Esophagus (tissue), 2 donors: ENCODE measurements around the gene RNF183. TPM values are rescaled to one million over a fixed set of nuclear protein-coding genes. Genes with fewer than 3 reads are reported as not detected.

Source experiments
- H3K27ac ChIP-seq, 2 donors: one replicate each; pipeline ENCODE4 v1.5.1; 2013; ENCODE audit warnings: low read depth in 2 of 2, mild to moderate bottlenecking in 2 of 2, inconsistent platforms in 1 of 2, low read length in 1 of 2, moderate library complexity in 1 of 2
- H3K27me3 ChIP-seq, 2 donors: one replicate each; pipeline ENCODE4 v1.6.1; 2013; ENCODE audit warnings: low read length in 2 of 2, control low read depth in 1 of 2, mild to moderate bottlenecking in 1 of 2; ENCODE audit not compliant: insufficient read depth in 2 of 2, control insufficient read depth in 1 of 2
- H3K36me3 ChIP-seq, 2 donors: one replicate each; pipeline ENCODE4 v1.6.1; 2013; ENCODE audit warnings: low read length in 1 of 2; ENCODE audit not compliant: control insufficient read depth in 2 of 2, insufficient read depth in 2 of 2
- H3K4me1 ChIP-seq, 2 donors: one replicate each; pipeline ENCODE4 v1.6.1; 2013; ENCODE audit warnings: low read length in 1 of 2; ENCODE audit not compliant: control insufficient read depth in 2 of 2, insufficient read depth in 2 of 2
- H3K4me3 ChIP-seq, 2 donors: one replicate each; pipeline ENCODE4 v1.5.1; 2013; ENCODE audit warnings: low read length in 2 of 2, mild to moderate bottlenecking in 2 of 2, low read depth in 1 of 2, moderate library complexity in 1 of 2
- H3K9me3 ChIP-seq, 2 donors: one replicate each; pipeline ENCODE4 v1.6.1; 2013; ENCODE audit warnings: mild to moderate bottlenecking in 2 of 2, low read depth in 1 of 2, low read length in 1 of 2, moderate library complexity in 1 of 2; ENCODE audit not compliant: control insufficient read depth in 2 of 2, insufficient read depth in 1 of 2
- WGBS, 2 donors: extraction: QIAGEN DNeasy Blood & Tissue Kit; methylation state at CpG; one replicate each; pipeline ENCODE4 v1.1.7; 2013; 5-methylcytosine and 5-hydroxymethylcytosine counted together
- polyA plus RNA-seq, 2 donors: library from polyadenylated mRNA; stranded (reverse); fragments of 200-250 nt; gene quantifications; one replicate each; pipeline ENCODE4 v1.2.3, GENCODE V29; 2013
- donor health status: healthy with polysubstance abuse.
- donor health status: Bipolar disorder and iron deficiency.

RNF183 gene
- polyA plus RNA-seq, 2 donors, result 2.3 to 3.6 TPM

DNA sequence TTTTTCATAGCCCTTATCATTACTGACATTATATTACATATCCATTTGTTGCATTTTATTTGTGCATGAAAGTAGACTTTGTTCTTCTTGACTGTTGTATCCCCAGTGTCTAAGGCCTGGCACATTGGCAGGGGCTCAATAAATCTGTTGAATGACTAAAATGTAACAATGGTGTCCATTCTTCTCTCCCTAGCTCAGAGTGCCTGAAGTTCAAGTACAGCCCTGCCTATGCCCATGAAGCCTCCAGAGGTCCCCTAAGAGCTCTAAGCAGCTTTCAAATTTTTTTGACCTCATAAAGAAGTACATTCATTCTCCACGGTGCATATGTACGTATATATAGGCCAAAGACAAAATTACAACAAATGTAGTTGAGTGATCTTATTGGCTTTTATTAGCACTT, 42.0 kb upstream of the RNF183 start:
- WGBS, 2 donors, result 59 to 74% methylated on average over 2 of the region's 2 CpGs
- no peak overlapping the region for H3K27ac ChIP-seq

DNA sequence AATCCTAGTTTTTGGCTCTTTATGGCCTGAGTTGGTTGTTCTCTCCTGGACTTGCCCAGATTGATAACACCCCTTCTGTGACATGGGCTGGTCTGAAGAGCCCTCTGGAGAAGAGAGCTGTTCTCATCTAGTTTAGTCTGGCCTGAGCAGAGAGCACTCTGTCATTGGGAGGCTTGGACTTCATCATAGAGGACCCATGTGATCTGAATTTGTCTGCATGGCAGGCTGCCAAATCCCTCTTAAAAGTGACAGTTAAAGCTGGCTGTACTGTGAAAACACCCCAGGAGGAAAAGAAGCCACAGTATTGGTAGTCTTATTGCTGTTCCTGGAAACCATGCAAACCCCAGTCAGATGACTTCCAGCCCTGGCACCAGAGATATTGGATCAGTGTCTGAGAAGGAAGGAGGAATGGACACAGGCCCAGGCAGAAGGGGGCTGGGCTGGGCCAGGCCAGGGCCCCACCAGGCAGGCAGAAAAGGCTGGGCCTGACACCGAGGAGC, 40.6 kb upstream of the RNF183 start:
- Histone ChIP-seq H3K4me3 (no peak overlapping the region), H3K27ac (peak overlapping the region; percentile 40 to 80), H3K9me3 (no peaks in the 10 kb centered on the region), H3K4me1 (peaks cover 3 to 4% of the 10 kb centered on the region in 2 donors), H3K36me3 (no peaks in the 10 kb centered on the region), H3K27me3 (no peaks in the 10 kb centered on the region)
- WGBS, 2 donors, result 37 to 45% methylated on average over 1 of the region's 1 CpG

More for the DNA sequence above, 42.0 kb upstream of the RNF183 start:
- Histone ChIP-seq H3K4me1 (no peaks in the 10 kb centered on the region), H3K4me3 (no peak overlapping the region), H3K36me3 (no peaks in the 10 kb centered on the region), H3K9me3 (no peaks in the 10 kb centered on the region), H3K27me3 (no peaks in the 10 kb centered on the region)

DNA sequence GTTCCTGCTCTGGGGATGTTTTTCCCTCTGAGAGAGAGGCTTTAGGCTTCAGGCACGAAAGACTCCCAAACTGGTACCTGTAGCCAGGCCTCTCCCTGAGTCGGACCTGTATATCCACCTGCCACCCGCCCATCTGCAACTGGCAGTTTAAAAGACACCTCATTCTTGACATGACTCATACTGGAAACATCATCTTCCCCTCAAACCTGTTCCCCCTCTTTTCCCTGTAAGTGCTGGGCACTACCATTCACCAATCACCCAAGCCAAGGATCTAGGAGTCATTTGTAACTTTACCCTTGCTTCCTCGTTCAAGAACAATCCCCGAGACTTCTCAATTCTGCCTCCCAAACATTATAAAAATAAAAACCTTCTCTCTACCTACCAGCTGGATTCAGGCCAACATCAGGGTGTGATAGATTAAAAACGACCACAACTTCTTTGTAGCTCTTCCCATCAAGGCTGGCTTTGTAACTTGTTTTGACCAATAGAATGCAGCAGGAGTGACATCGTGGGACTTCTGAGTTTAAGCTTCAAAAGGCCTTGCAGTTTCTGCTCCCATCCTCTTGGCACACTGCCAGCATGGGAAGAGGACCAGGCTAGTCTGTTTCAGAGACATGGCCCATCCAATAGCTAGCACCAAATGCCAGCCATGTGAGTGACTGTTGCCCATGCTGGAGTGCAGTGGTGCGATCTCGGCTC, 38.7 kb upstream of the RNF183 start:
- 47 to 58% methylated on average over 9 of the region's 9 CpGs for WGBS, 2 donors
- no peak overlapping the region for H3K4me3 ChIP-seq
- peaks cover 3 to 4% of the 10 kb centered on the region in 2 donors for H3K4me1 ChIP-seq
- peak overlapping the region; percentile 92 to 98 for H3K27ac ChIP-seq
- H3K36me3 ChIP-seq, result no peaks in the 10 kb centered on the region
- H3K9me3 ChIP-seq, result no peaks in the 10 kb centered on the region
- no peaks in the 10 kb centered on the region for H3K27me3 ChIP-seq

DNA sequence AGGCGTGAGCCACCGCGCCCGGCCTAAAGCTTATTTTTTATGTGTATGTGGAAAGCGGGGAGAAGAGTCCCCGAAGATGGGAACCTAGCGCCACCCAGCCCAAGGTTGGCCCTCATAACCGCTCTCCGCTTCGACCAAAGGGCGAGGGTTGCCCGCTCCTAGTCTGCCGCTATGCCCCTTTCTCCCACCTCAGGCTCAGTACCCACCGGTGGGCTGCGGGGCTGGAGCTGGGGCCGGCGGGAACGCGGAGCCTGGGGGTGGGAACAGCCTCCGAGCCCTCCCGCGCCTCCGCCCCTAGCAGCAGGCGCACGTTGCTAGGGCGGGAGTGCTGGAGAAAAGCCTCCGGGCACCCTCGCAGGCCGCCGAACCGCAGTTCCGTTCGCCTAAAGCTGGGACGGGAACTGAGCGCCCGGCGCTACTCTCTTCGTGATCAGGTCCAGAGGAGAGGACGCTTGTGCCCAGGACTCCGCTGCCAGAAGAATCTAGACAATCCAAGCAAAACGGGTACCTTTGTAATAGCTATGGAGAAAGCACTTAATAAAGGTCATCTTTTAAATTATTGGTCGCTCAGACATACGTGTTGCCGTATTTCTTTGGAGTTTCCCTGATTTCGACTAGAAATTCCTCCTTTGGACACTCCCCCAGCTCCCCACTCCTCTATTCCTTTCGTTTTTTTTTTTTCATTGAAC, 37.0 kb upstream of the RNF183 start, which contains the start of gene WDR31:
Gene WDR31, minus strand, starts transcription at position 265 of the 689 bp plus-strand sequence. CDS start 8,253 bp downstream, outside the sequence.
- Histone ChIP-seq H3K4me1 (peaks cover 3 to 4% of the 10 kb centered on the region in 2 donors), H3K27me3 (no peaks in the 10 kb centered on the region), H3K27ac (peak within 1 kb of the TSS; percentile 92 to 98), H3K36me3 (no peaks in the 10 kb centered on the region), H3K4me3 (peak within 1 kb of the TSS; percentile 84 to 93), H3K9me3 (no peaks in the 10 kb centered on the region)
- 1% methylated on average over 43 to 46 of the region's 46 CpGs for WGBS, 2 donors

DNA sequence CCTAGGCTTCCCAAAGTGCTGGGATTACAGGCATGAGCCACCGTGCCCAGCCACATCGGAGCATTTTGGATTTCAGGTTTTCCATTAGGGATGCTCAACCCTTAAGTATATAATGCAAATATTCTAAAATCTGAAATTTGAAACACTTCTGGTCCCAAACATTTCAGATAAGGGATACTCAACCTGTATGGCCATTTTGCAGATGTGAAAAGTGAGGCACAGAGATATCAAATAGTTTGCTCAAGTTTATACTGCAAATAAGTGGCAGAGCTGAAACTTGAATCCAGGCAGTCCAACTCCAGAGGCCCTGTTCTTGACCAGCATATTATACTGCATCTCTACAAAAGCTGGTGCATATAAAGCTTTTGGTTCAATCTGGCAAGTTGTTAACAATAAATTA, 34.5 kb upstream of the RNF183 start:
- H3K36me3 ChIP-seq, result no peaks in the 10 kb centered on the region
- no peaks in the 10 kb centered on the region for H3K27me3 ChIP-seq
- no peak overlapping the region for H3K4me3 ChIP-seq
- H3K27ac ChIP-seq, result no peak overlapping the region
- H3K4me1 ChIP-seq, result peaks cover 3 to 4% of the 10 kb centered on the region in 2 donors
- no peaks in the 10 kb centered on the region for H3K9me3 ChIP-seq
- 95 to 96% methylated on average over 2 of the region's 2 CpGs for WGBS, 2 donors

GRCh38 chr9:113331780-113332179, 28.6 kb upstream of the RNF183 start:
- WGBS, 2 donors, result 73 to 78% methylated on average over 4 of the region's 4 CpGs
- no peaks in the 10 kb centered on the region for H3K36me3 ChIP-seq
- no peaks in the 10 kb centered on the region for H3K27me3 ChIP-seq

GRCh38 chr9:113328045-113328782, 25.0 kb upstream of the RNF183 start:
- WGBS, 2 donors, result 91 to 97% methylated on average over 3 of the region's 3 CpGs
- Histone ChIP-seq H3K4me1 (no peaks in the 10 kb centered on the region), H3K9me3 (no peaks in the 10 kb centered on the region), H3K27me3 (no peaks in the 10 kb centered on the region), H3K4me3 (no peak overlapping the region), H3K27ac (no peak overlapping the region), H3K36me3 (no peaks in the 10 kb centered on the region)

More at GRCh38 chr9:113331780-113332179, 28.6 kb upstream of the RNF183 start:
- Histone ChIP-seq H3K9me3 (no peaks in the 10 kb centered on the region), H3K4me3 (no peak overlapping the region), H3K4me1 (no peaks in the 10 kb centered on the region), H3K27ac (no peak overlapping the region)

DNA sequence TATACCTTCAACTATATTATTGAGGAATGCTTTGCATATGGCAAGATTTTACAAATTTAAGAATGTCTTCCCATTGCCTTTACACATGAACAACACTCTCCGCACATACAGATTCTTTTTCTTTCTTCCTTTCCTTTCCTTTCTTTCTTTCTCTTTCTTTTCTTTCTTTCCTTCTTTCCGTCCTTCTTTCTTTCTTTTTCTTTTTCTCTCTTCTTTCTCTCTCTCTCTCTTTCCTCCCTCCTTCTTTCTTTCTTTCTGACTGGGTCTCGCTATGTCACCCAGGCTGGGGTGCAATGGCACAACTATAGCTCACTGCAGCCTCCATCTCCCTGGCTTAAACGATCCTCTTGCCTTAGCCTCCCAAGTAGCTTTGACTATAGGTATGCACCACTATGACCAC, 23.1 kb upstream of the RNF183 start:
- Histone ChIP-seq H3K9me3 (no peaks in the 10 kb centered on the region), H3K36me3 (peaks cover 0 to under 1% of the 10 kb centered on the region in 2 donors), H3K4me3 (no peak overlapping the region), H3K4me1 (no peaks in the 10 kb centered on the region), H3K27ac (no peak overlapping the region), H3K27me3 (no peaks in the 10 kb centered on the region)
- WGBS, 2 donors, result 95 to 99% methylated on average over 4 of the region's 4 CpGs

DNA sequence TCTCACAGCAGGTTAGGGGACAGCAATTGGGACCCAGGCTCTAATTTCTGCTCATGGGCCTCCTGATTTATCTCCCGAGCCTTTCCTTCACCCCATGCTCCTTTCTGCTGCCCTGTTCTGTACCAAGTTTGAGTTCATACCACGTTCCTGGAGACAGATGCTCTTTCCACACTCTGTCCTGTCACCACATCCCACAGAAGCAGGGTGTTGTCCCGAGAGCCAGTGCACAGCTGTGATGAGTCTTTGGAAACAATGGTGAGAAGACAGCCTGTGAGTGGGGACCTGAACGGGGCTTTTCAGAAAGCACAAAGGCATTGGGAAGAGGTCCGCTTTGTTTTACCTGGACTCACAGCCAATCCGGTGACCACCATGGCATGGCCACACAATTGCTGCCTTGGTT, 19.5 kb upstream of the RNF183 start:
- no peaks in the 10 kb centered on the region for H3K27me3 ChIP-seq
- H3K36me3 ChIP-seq, result peaks cover 3% of the 10 kb centered on the region in 2 donors
- H3K27ac ChIP-seq, result no peak overlapping the region
- WGBS, 2 donors, result 80 to 83% methylated on average over 6 of the region's 6 CpGs
- H3K9me3 ChIP-seq, result no peaks in the 10 kb centered on the region
- H3K4me1 ChIP-seq, result no peaks in the 10 kb centered on the region
- no peak overlapping the region for H3K4me3 ChIP-seq
